ENCODE results near the gene PPP1R9B. TPM values are rescaled to one million over a fixed set of nuclear protein-coding genes. Genes with fewer than 3 reads are reported as not detected.

PPP1R9B gene
- total RNA-seq, 6 experiments from 2014 or later = 9.9 to 18.1 (median 12.0) TPM

DNA sequence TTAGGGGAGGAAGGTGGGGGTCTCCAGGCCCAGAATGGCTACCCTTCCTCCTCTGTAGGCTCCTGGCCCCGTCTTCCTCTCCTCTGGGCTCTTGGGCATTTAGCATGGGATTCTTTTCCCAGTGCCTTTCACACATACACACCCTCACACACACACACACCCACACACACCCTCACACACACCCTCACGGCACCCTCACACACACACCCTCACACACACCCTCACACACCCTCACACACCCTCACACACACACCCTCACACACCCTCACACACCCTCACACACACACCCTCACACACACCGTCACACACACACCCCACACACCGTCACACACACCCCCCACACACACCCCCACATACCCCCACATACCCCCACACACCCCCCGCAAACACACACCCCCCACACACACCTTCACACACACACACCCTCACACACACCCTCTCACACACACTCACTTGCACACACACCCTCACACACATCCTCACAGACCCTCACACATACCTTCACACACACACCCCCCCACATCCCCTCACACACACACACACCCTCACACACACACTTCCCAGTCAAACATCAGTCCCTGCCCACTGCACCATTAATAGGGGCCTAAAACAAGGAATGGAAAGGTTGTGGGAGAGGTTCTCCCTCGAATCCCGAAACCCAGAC lies 16.2 kb upstream of the PPP1R9B start:
- ATAC-seq = no peak
- TF ChIP-seq POLR2A (IDR thresholded peaks at IDR 0.05) = no peak
- TF ChIP-seq, protein P1, sequence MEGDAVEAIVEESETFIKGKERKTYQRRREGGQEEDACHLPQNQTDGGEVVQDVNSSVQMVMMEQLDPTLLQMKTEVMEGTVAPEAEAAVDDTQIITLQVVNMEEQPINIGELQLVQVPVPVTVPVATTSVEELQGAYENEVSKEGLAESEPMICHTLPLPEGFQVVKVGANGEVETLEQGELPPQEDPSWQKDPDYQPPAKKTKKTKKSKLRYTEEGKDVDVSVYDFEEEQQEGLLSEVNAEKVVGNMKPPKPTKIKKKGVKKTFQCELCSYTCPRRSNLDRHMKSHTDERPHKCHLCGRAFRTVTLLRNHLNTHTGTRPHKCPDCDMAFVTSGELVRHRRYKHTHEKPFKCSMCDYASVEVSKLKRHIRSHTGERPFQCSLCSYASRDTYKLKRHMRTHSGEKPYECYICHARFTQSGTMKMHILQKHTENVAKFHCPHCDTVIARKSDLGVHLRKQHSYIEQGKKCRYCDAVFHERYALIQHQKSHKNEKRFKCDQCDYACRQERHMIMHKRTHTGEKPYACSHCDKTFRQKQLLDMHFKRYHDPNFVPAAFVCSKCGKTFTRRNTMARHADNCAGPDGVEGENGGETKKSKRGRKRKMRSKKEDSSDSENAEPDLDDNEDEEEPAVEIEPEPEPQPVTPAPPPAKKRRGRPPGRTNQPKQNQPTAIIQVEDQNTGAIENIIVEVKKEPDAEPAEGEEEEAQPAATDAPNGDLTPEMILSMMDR (IDR thresholded peaks at IDR 0.05) = no peak
- H3K36me3 ChIP-seq = no peaks in the 10 kb centered on the region
- intact Hi-C loops (cut with DNase I) = loop anchor here (10.0 kb wide), 1 partner anchor 52 kb away; no protein-coding TSS in a partner anchor
- DNase-seq = peak in 2 of 3 donors; percentile 4 to 16
- no peak overlapping the region for H3K27ac ChIP-seq
- no peak overlapping the region for H3K4me3 ChIP-seq
- WGBS (ENCODE audit: insufficient coverage, low coverage, low lambda C conversion rate, missing lambda C conversion rate) = 81% methylated on average over 7 of the region's 7 CpGs
- no peaks in the 10 kb centered on the region for H3K4me1 ChIP-seq
- H3K9me3 ChIP-seq = no peaks in the 10 kb centered on the region
- H3K27me3 ChIP-seq = no peaks in the 10 kb centered on the region

DNA sequence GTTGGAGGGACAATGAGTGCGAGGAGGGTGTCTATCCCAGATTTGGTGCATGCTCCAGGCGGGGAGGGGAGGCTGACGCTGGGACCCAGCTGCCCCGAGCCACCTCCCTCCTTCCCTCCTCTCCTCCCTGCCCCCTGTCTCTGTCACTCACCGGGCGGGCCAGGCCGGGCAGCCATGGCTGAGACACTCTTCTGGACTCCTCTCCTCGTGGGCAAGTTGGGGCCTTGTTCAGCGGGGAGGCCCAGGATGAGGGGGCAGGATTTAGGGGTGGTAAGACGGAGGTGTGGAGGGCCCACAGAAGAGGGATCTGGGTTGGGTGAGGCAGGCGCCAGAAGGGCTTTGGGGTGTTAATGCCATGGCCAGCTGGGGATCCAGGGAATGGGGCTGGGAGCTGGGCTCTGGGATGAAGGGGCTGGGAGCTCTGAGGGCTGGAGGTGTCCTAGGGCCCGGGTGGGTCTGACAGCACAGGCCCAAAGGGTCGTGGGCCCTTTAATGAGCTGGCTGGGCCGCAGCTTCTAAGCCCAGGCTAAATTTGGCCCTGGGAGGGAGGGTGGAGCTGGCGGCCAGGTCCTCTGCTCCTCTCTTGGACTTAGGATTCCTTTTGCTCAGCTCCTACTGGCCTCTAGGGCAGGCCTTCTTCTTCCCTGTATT lies 15.5 kb upstream of the PPP1R9B start, which contains the start of gene SGCA:
Gene SGCA (plus strand): TSS at position 139 of the 651 bp plus-strand sequence. CDS start 36 bp downstream, at position 175.
- intact Hi-C loops (cut with DNase I) = loop anchor here (10.0 kb wide), 1 partner anchor 51 kb away; no protein-coding TSS in a partner anchor
- no peak within 1 kb of the TSS for H3K4me3 ChIP-seq
- TF ChIP-seq, protein P1 (IDR thresholded peaks at IDR 0.05) = no peak
- no peak for TF ChIP-seq POLR2A (IDR thresholded peaks at IDR 0.05)
- H3K27me3 ChIP-seq = no peaks in the 10 kb centered on the region
- H3K9me3 ChIP-seq = no peaks in the 10 kb centered on the region
- no peaks in the 10 kb centered on the region for H3K36me3 ChIP-seq
- no peak within 1 kb of the TSS for H3K27ac ChIP-seq
- WGBS (ENCODE audit: insufficient coverage, low coverage, low lambda C conversion rate, missing lambda C conversion rate) = 52% methylated on average over 7 of the region's 15 CpGs
- H3K4me1 ChIP-seq = peaks cover 0 to under 1% (median 0%) of the 10 kb centered on the region in 4 donors
- ATAC-seq (no peak), DNase-seq (peak in 2 of 3 donors; percentile 19 to 43)

DNA sequence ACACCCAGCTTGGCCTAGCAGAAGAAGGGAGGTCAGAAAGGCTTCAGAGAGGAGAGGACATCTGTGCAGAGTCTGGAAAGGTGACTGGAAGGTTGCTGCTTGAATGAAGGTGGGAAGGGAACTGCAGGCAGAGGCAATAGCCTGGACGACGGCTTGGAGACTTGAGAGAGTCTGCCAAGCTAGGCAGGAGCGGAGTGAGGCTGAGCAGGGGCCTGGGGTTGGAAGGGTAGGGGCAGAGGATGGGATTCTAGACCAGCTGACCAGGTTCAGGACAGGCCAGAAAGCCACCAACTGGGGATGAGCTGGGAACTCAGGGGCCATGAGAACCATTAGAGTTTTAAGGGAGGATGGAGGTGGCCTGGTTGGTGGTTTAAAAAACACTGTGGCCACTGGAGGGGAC lies 15.0 kb upstream of the PPP1R9B start:
- DNase-seq (peak in 2 of 3 donors; percentile 14 to 33), ATAC-seq (no peak)
- TF ChIP-seq POLR2A (IDR thresholded peaks at IDR 0.05) = no peak
- TF ChIP-seq, protein P1 (IDR thresholded peaks at IDR 0.05) = no peak
- no peak overlapping the region for H3K4me3 ChIP-seq
- WGBS (ENCODE audit: insufficient coverage, low coverage, low lambda C conversion rate, missing lambda C conversion rate) = 87% methylated on average over 3 of the region's 3 CpGs
- H3K27ac ChIP-seq = no peak overlapping the region
- H3K4me1 ChIP-seq = peaks cover 0 to 4% (median 2%) of the 10 kb centered on the region in 4 donors
- H3K27me3 ChIP-seq = no peaks in the 10 kb centered on the region
- H3K9me3 ChIP-seq = no peaks in the 10 kb centered on the region
- intact Hi-C loops (cut with DNase I) = loop anchor here (10.0 kb wide), 1 partner anchor 51 kb away; no protein-coding TSS in a partner anchor
- no peaks in the 10 kb centered on the region for H3K36me3 ChIP-seq

DNA sequence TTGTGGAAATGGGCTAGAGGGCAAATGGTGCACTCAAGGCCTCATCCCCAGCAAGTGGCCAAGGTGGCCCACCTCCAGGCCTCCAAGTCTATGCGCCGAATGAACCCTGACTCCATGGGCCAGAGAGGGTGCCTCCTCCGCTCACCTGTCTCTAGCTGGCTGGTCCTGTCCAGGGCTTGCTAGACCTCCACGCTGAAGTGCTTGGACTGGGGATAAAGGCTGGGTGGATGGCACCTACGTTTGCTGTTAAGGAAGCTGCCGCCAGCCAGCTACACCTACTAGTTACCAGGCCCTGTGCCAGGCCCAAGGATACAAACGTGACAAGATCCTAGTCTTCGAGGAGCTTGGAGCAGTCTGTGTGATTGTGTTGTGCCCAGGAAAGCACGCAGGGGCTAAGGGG lies 14.6 kb upstream of the PPP1R9B start:
- ATAC-seq = no peak
- Histone ChIP-seq H3K4me3 (no peak overlapping the region), H3K9me3 (no peaks in the 10 kb centered on the region), H3K36me3 (no peaks in the 10 kb centered on the region), H3K4me1 (peaks cover 0 to 4% (median 2%) of the 10 kb centered on the region in 4 donors), H3K27me3 (no peaks in the 10 kb centered on the region), H3K27ac (no peak overlapping the region)
- DNase-seq = peak in 2 of 3 donors; percentile 25 to 40
- intact Hi-C loops (cut with DNase I) = loop anchor here (10.0 kb wide), 1 partner anchor 50 kb away; no protein-coding TSS in a partner anchor
- TF ChIP-seq, protein P1 (IDR thresholded peaks at IDR 0.05) = no peak
- no peak for TF ChIP-seq POLR2A (IDR thresholded peaks at IDR 0.05)
- 60% methylated on average over 2 of the region's 9 CpGs for WGBS (ENCODE audit: insufficient coverage, low coverage, low lambda C conversion rate, missing lambda C conversion rate)
